Muscle layer of colon (tissue), 2 donors: ENCODE data around the gene RMND5A.
A peak's percentile ranks its signal among the peaks of the same experiment; 100 is the strongest.
"Not testable (repeated sequence)": the region's sequence is repeated elsewhere in the genome, so short reads cannot be mapped to it uniquely, and the experiment has no call there.

ENCODE experiments used
- H3K27ac ChIP-seq: one replicate; pipeline ENCODE4 v1.7.0; 2013; ENCODE audit warnings: low read depth, mild to moderate bottlenecking, low read length, moderate library complexity
- H3K27me3 ChIP-seq, 2 donors: one replicate each; pipeline ENCODE4 v1.7.0; 2013; ENCODE audit warnings: low read length in 2 of 2, mild to moderate bottlenecking in 2 of 2; ENCODE audit not compliant: insufficient read depth in 2 of 2, control insufficient read depth in 1 of 2
- H3K36me3 ChIP-seq: one replicate; pipeline ENCODE4 v1.7.0; 2013; ENCODE audit warnings: mild to moderate bottlenecking, low read length; ENCODE audit not compliant: insufficient read depth
- H3K4me1 ChIP-seq: one replicate; pipeline ENCODE4 v1.7.0; 2013; ENCODE audit warnings: mild to moderate bottlenecking, low read length; ENCODE audit not compliant: insufficient read depth
- H3K4me3 ChIP-seq, 2 donors: one replicate each; pipeline ENCODE4 v1.7.0; 2013; ENCODE audit warnings: low read length in 2 of 2, low read depth in 1 of 2, mild to moderate bottlenecking in 1 of 2, moderate library complexity in 1 of 2
- H3K9ac ChIP-seq: one replicate; pipeline ENCODE4 v1.7.0; 2013; ENCODE audit warnings: low read length
- H3K9me3 ChIP-seq: one replicate; pipeline ENCODE4 v1.7.0; 2013; ENCODE audit warnings: mild to moderate bottlenecking, low read length
- donor health status: abdominal sarcoma.
- donor health status: Adenocarcinoma of cecum.

The RMND5A gene

GRCh38 chr2:86719263-86719636 is 841 bp upstream of the RMND5A start:
- H3K27ac ChIP-seq, H3K36me3 ChIP-seq, H3K9ac ChIP-seq, H3K4me3 ChIP-seq, H3K27me3 ChIP-seq, H3K4me1 ChIP-seq, H3K9me3 ChIP-seq: not testable (repeated sequence)

DNA sequence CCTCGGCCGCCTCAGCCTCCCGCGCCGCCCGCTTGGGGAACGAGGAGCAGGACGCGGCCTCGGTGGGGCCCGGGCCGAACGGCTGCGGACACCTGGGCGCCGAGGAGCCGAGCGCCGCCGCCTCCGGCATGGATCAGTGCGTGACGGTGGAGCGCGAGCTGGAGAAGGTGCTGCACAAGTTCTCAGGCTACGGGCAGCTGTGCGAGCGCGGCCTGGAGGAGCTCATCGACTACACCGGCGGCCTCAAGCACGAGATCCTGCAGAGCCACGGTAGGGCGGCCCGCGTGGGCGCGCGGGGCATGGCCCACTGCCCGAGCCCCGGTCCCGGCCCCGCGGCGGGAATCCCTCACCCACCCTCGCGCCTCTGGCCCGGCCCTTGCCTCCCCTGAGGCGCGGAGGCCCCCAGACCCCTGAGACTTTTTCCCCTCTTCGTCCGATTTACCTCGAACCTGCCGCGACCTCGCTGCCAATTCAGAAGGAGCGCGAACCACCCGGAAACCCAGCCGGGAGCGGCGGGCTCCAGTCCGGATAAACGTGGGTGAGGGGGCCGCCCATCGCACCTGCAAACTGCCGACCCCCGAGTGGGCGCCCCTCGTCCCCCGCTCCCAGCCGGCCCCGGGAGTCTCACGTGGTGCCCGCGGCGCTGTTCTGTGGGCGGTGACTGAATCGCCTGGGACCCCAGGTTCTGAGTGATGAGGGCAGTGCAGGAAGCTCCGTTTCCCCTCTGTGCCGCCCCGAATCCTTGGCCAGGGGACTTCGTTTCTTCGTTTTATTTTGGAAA is 639 bp downstream of the RMND5A start:
- not testable (repeated sequence) for H3K36me3 ChIP-seq, H3K9me3 ChIP-seq, H3K9ac ChIP-seq, H3K27ac ChIP-seq, H3K4me1 ChIP-seq, H3K27me3 ChIP-seq
- H3K4me3 ChIP-seq = peak overlapping the region; percentile 50 to 59

DNA sequence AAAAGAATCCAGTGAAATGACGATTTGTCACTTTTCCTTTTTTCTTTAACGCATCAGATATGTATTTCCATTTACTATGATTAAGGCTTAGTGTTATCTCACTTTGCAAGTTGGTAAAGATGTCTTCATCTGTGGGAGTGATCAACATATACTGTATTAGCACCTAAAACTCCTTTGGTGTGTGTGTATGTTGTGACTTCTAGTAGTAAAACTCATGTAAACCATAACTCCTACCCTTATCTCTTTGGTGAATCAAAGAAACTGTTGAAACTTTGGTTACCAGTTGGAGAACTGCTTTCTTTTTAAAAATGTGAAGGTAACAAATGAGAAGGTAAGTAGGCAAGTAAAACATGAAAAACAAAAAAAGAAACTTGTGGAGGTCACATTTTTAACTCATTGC is 5.6 kb downstream of the RMND5A start:
- H3K27ac ChIP-seq, H3K9me3 ChIP-seq, H3K36me3 ChIP-seq, H3K4me3 ChIP-seq, H3K9ac ChIP-seq, H3K4me1 ChIP-seq, H3K27me3 ChIP-seq: not testable (repeated sequence)

DNA sequence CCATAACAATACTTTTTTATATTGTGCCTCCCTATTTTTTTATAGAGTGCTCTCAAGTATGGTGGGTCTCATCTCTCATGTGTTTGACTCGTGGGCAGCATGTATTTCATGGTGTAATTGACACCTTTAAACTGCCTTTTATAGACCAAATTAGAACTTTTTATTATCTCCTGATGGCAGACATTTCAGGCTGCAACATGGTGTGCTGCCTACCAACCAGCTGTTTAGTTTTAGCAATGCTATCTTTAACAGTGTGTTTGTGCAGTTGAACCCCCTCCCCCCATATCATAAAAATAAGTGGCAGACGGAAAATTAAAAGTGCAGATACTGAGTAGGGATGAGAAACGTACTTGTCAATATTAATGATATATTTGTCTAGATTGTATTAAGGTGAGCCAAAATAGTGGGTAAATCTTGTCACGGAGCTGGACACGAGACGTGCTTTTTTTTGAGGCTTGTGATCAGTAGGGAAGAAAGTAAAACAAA is 12.0 kb downstream of the RMND5A start:
- not testable (repeated sequence) for H3K4me3 ChIP-seq, H3K9me3 ChIP-seq, H3K4me1 ChIP-seq, H3K27ac ChIP-seq, H3K36me3 ChIP-seq, H3K9ac ChIP-seq, H3K27me3 ChIP-seq

DNA sequence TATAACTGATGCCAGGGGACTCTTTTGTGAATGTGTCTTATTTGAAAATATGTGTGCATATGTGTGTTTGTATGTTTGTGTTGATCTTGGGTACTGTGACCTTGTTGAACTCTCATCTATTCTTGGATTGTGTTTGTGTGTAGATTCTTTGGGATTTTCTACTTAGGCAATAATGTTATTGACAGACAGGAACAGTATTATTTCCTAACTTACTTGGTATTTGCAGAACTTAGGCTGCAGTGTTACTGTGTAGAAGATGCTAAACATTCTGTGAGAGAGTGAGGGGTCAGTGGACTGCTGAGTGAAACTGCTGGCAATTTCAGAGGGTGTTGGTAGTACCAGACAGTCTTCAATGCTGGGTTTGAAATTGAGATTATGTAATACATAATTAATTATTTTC is 12.7 kb downstream of the RMND5A start:
- H3K27ac ChIP-seq, H3K36me3 ChIP-seq, H3K4me3 ChIP-seq, H3K27me3 ChIP-seq, H3K4me1 ChIP-seq, H3K9me3 ChIP-seq, H3K9ac ChIP-seq: not testable (repeated sequence)

- H3K9me3 ChIP-seq, H3K4me3 ChIP-seq, H3K27ac ChIP-seq, H3K27me3 ChIP-seq, H3K36me3 ChIP-seq, H3K4me1 ChIP-seq, H3K9ac ChIP-seq: not testable (repeated sequence)
These were observed 13.4 kb downstream of the RMND5A start for GRCh38 chr2:86733528-86733927.

- H3K9me3 ChIP-seq, H3K4me1 ChIP-seq, H3K27me3 ChIP-seq, H3K9ac ChIP-seq, H3K4me3 ChIP-seq, H3K36me3 ChIP-seq, H3K27ac ChIP-seq: not testable (repeated sequence)
These were observed 14.8 kb downstream of the RMND5A start for GRCh38 chr2:86734896-86735295.

DNA sequence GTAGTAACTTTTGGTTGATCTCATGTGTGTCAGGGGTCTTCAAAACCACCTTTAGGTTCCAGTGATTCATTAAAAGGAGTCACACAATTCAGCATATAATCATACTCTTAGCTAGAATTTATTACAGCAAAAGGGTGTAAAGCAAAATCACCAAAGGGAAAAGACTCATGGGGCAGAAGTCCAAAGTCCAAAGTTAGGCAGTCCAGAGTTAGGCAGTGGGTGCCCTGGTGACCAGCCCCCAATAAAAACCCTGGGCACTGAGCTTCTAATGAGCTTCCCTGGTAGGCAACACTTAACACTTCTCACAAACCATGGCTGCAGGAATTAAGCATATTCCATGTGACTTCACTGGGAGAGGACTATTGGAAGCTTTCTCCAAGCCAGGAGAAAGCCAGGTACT is 19.4 kb downstream of the RMND5A start:
- H3K9me3 ChIP-seq, H3K27me3 ChIP-seq, H3K27ac ChIP-seq, H3K4me1 ChIP-seq, H3K36me3 ChIP-seq, H3K9ac ChIP-seq, H3K4me3 ChIP-seq: not testable (repeated sequence)

- H3K27me3 ChIP-seq, H3K27ac ChIP-seq, H3K9me3 ChIP-seq, H3K4me3 ChIP-seq, H3K36me3 ChIP-seq, H3K4me1 ChIP-seq, H3K9ac ChIP-seq: not testable (repeated sequence)
These were observed 19.8 kb downstream of the RMND5A start for GRCh38 chr2:86739889-86740288.

- not testable (repeated sequence) for H3K9me3 ChIP-seq, H3K4me1 ChIP-seq, H3K27ac ChIP-seq, H3K27me3 ChIP-seq, H3K9ac ChIP-seq, H3K36me3 ChIP-seq, H3K4me3 ChIP-seq
These were observed 21.9 kb downstream of the RMND5A start for GRCh38 chr2:86741889-86742498.

DNA sequence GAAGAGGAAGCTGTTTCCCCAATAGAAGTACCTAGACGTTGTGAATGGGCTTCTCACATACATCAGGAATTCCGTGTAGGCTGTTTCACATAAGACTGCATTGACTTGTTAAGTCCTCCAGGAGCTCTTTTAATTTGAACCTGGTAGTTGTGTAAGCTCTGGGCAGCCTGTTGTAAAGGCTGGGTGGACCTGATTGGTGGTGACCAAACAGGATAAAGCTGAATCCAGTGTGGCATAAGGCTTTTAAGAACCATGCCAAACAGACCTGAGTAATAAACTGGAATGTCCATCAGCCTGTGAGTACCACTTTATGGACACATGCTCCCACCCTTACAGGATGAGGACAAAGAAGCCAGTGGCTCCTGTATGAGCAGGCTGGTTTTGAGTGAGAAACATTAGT is 24.1 kb downstream of the RMND5A start:
- no peak overlapping the region for H3K27ac ChIP-seq
- H3K9ac ChIP-seq = no peak overlapping the region
- no peaks in the 10 kb centered on the region for H3K36me3 ChIP-seq
- no peaks in the 10 kb centered on the region for H3K27me3 ChIP-seq
- no peak overlapping the region for H3K4me3 ChIP-seq
- H3K4me1 ChIP-seq = no peaks in the 10 kb centered on the region
- no peaks in the 10 kb centered on the region for H3K9me3 ChIP-seq

- Histone ChIP-seq H3K4me1 (peaks cover 5% of the 10 kb centered on the region), H3K36me3 (no peaks in the 10 kb centered on the region), H3K4me3 (no peak overlapping the region), H3K9me3 (no peaks in the 10 kb centered on the region), H3K27me3 (no peaks in the 10 kb centered on the region), H3K27ac (no peak overlapping the region), H3K9ac (no peak overlapping the region)
These were observed 26.8 kb downstream of the RMND5A start for GRCh38 chr2:86746939-86747338.
